COLO668 (cell line): ENCODE measurements around the gene MYH3.

Experiments
- DNase-seq: peaks from one replicate; lab custom pipeline; 2025; ENCODE audit not compliant: unreplicated experiment; lab: John Stamatoyannopoulos, UW

The MYH3 gene

GRCh38 chr17:10649602-10650001 is 7.5 kb downstream of the MYH3 start:
- no peak for DNase-seq

- no peak for DNase-seq
Observed at GRCh38 chr17:10648956-10649355, 8.2 kb downstream of the MYH3 start.

- DNase-seq, result no peak
Observed at GRCh38 chr17:10648381-10648780, 8.7 kb downstream of the MYH3 start.

GRCh38 chr17:10646392-10646990 is 10.6 kb downstream of the MYH3 start:
- peak; percentile 35 for DNase-seq

- no peak for DNase-seq
Observed at GRCh38 chr17:10640475-10640874, 16.6 kb downstream of the MYH3 start.

- no peak for DNase-seq
Observed at GRCh38 chr17:10638151-10638550, 19.0 kb downstream of the MYH3 start.

- no peak for DNase-seq
Observed at GRCh38 chr17:10635290-10635689, 21.8 kb downstream of the MYH3 start.

GRCh38 chr17:10633738-10634379 is 23.2 kb downstream of the MYH3 start:
- no peak for DNase-seq

GRCh38 chr17:10631701-10632100 is 25.4 kb downstream of the MYH3 start:
- DNase-seq, result no peak

- peak; percentile 4 for DNase-seq
Observed at GRCh38 chr17:10631048-10631700, 25.9 kb downstream of the MYH3 start.

GRCh38 chr17:10629706-10630105 is 27.4 kb downstream of the MYH3 start:
- no peak for DNase-seq

GRCh38 chr17:10628756-10629155 is 28.4 kb downstream of the MYH3 start:
- no peak for DNase-seq

GRCh38 chr17:10626390-10626789 is 30.7 kb downstream of the MYH3 start:
- DNase-seq, result no peak

GRCh38 chr17:10624969-10625368 is 32.1 kb downstream of the MYH3 start:
- DNase-seq, result no peak

GRCh38 chr17:10623737-10624338 is 33.3 kb downstream of the MYH3 start:
- DNase-seq, result no peak

- no peak for DNase-seq
Observed at GRCh38 chr17:10622617-10623485, 34.3 kb downstream of the MYH3 start.

GRCh38 chr17:10621397-10621796 is 35.7 kb downstream of the MYH3 start:
- no peak for DNase-seq

- DNase-seq, result no peak
Observed at GRCh38 chr17:10620823-10621222, 36.3 kb downstream of the MYH3 start.

- peak; percentile 41 for DNase-seq
Observed at GRCh38 chr17:10618202-10618635, 38.9 kb downstream of the MYH3 start.

- DNase-seq, result no peak
Observed at GRCh38 chr17:10617120-10617505, 40.0 kb downstream of the MYH3 start.

GRCh38 chr17:10616502-10617119 is 40.5 kb downstream of the MYH3 start:
- DNase-seq, result peak; percentile 39
